ES-I3 (cell line): ENCODE data around the gene METTL2B.
"Not testable (repeated sequence)": the region's sequence is repeated elsewhere in the genome, so short reads cannot be mapped to it uniquely, and the experiment has no call there.

Source experiments
- H3K36me3 ChIP-seq: 2 replicates; pipeline ENCODE4 v1.6.1; 2013; ENCODE audit warnings: mild to moderate bottlenecking, low read length, control low read depth, moderate library complexity; ENCODE audit not compliant: insufficient read depth
- H3K4me1 ChIP-seq: 2 replicates; pipeline ENCODE4 v1.6.1; 2013; ENCODE audit warnings: mild to moderate bottlenecking, control low read depth, low read length; ENCODE audit not compliant: insufficient read depth
- H3K9ac ChIP-seq: 2 replicates; pipeline ENCODE4 v1.6.1; 2013; ENCODE audit warnings: low read depth, mild to moderate bottlenecking, low read length, moderate library complexity
- H3K9me3 ChIP-seq: 2 replicates; pipeline ENCODE4 v1.6.1; 2013; ENCODE audit warnings: mild to moderate bottlenecking, low read length, moderate library complexity; ENCODE audit not compliant: control insufficient read depth, insufficient read depth

The METTL2B gene

DNA sequence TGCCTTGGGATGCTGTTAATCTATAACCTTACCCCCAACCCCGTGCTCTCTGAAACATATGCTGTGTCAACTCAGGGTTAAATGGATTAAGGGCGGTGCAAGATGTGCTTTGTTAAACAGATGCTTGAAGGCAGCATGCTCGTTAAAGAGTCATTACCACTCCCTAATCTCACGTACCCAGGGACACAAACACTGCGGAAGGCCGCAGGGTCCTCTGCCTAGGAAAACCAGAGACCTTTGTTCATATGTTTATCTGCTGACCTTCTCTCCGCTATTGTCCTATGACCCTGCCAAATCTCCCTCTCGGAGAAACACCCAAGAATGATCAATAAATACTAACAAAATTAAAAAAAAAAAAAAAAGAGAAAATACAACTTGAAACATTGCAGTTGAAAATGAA, 12.6 kb upstream of the METTL2B start:
- H3K36me3 ChIP-seq, H3K9me3 ChIP-seq, H3K9ac ChIP-seq, H3K4me1 ChIP-seq: not testable (repeated sequence)

DNA sequence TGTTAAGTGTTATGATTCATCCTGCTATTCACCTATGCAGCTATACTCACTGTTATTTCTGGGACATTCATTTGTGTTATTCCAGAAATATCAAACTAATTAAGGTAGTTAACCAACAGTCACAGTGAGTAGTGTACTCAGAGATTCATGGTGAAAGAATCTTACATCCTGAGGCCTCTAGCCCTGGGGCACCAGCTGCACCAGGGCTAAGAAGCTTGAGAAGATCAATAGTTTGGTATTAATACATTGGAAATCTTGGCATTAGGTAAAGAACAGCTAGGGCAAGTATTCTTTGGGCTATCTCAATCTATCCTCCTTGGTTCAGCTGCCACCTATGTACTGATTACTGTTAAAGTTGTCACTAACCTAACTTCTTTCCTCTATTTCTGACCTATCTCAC, 9.7 kb upstream of the METTL2B start:
- H3K9me3 ChIP-seq, H3K4me1 ChIP-seq, H3K36me3 ChIP-seq, H3K9ac ChIP-seq: not testable (repeated sequence)

DNA sequence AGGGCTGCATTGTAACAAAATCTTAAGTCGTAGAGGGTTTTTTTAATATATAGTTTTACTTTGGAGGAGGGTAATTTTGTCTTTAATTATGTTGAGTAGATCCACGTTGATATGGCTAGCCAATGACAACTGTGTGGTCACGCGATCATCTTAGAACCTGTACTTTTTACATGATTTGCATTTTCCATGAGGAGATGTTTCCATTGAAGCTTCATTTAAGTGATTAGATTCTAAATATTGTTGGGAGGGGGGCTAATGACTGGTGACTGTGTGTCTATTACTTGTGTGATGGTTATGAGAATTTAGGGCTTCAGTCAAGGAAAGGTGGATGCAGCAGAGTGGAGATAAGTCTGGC, 765 bp downstream of the METTL2B start:
- H3K4me1 ChIP-seq, H3K9me3 ChIP-seq, H3K36me3 ChIP-seq: not testable (repeated sequence)
- peak overlapping the region; percentile 63; the same call in 1 of the 2 replicates for H3K9ac ChIP-seq

DNA sequence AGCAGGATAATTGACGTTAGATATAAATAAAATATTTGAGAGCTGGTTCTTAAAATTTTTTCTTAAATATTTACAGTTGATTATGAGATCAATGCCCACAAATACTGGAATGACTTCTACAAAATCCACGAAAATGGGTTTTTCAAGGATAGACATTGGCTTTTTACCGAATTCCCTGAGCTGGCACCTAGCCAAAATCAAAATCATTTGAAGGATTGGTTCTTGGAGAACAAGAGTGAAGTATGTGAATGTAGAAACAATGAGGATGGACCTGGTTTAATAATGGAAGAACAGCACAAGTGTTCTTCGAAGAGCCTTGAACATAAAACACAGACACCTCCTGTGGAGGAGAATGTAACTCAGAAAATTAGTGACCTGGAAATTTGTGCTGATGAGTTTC, 2.5 kb downstream of the METTL2B start:
- H3K4me1 ChIP-seq, H3K9ac ChIP-seq, H3K9me3 ChIP-seq, H3K36me3 ChIP-seq: not testable (repeated sequence)

DNA sequence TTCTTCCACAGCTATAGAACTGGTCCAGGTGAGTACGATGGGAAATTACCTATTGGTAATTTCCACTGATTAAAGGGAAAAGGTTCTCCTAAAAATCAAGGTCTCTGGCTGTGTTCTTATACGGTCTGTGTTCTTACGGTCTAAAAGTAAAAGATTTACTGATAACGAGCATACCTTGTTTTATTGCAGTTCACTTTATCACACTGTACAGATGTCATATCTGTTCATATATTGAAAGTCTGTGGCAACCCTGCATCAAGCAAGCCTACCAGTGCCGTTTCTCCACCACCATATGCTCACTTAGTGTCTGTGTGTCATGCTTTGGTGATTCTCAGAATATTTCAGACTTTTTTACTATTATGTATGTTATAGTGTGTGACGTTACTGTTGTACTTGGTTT, 11.6 kb downstream of the METTL2B start:
- H3K36me3 ChIP-seq, H3K9me3 ChIP-seq, H3K4me1 ChIP-seq: not testable (repeated sequence)

DNA sequence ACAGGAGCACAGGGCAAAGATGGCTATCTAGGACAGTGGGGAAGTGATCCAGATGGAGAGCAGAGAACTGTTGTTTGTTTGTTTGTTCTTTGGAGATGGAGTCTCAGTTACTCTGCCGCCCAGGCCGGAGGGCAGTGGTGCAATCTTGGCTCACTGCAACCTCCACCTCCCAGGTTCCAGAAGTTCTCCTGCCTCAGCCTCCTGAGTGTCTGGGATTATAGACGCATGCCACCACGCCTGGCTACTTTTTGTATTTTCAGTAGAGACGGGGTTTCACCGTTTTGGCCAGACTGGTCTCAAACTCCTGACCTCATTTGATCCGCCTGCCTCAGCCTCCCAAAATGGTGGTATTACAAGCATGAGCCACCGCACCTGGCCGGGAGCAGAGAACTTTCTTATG, 20.9 kb downstream of the METTL2B start:
- H3K4me1 ChIP-seq: no peaks in the 10 kb centered on the region
- H3K9ac ChIP-seq: no peak overlapping the region
- H3K9me3 ChIP-seq: no peaks in the 10 kb centered on the region
- H3K36me3 ChIP-seq: peaks cover 6% of the 10 kb centered on the region

More for the DNA sequence above, 11.6 kb downstream of the METTL2B start:
- not testable (repeated sequence) for H3K9ac ChIP-seq

DNA sequence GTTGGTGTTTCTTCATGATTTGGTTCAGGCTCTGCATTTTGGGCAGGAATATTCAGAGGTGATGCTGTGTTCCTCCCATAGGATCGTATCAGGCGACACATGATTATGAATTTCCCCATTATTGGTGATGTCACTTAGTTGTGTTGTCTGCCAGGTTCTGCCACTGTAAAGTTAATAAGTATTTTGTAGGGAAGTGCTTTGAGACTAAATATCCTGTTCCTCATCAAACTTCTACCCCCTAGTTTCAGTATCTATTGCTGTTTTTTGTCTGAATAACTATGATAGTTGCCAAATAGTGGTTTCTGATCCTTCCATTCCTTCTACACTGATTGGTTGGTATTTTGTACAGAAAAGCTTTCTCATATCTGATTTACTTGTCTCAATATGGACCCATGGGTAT, 28.9 kb downstream of the METTL2B start:
- H3K9me3 ChIP-seq, H3K36me3 ChIP-seq, H3K9ac ChIP-seq, H3K4me1 ChIP-seq: not testable (repeated sequence)

DNA sequence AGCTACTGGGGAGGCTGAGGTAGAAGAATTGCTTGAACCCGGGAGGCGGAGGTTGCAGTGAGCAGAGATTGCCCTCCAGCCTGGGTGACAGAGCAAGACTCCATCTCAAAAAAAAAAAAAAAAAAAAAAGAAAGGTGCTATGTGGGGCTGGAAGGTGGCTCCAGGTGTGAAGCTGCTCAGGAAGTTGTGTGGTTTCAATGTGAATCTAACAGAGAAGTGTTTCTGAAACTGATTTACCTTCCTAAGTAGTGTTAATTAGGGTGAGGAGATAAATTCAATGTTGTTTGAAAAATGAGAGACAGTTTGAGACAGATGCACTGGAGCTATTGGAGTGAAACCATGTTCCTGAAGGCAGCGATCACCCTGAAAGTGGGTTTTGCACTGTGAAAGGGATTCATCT, 30.3 kb downstream of the METTL2B start:
- H3K36me3 ChIP-seq, H3K9ac ChIP-seq, H3K4me1 ChIP-seq, H3K9me3 ChIP-seq: not testable (repeated sequence)

DNA sequence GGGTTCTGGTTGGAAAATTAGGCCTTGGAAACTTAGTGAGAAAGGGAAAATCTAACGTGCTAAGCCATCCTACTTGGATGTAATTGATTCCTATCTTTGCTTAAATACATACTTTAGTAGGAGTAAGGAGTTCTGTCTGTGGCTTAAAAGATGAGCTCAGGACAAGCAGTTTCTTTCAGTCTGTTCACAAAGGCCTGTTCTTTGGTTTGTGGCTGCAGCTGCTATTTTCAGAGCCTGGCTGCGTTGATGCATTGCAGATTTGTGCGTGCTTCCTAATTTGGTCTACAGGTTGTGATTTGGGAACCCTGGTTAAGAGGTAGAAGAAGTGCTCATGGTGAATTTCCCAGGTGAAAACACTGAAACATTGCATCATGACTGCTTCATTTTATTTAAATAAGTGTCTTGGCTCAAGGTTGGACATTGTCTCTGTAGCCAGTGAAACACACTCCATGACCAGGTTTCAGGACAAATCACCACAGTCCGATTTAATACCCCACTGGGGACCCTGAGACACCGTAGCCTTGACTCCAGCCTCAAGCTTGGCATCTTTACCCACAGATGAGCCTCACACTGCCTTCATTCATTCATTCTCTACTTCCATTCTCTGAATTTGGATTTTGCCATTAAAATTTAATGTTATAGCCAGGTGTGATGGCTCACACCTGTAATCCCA, 30.9 kb downstream of the METTL2B start:
- H3K9me3 ChIP-seq, H3K4me1 ChIP-seq, H3K9ac ChIP-seq, H3K36me3 ChIP-seq: not testable (repeated sequence)

DNA sequence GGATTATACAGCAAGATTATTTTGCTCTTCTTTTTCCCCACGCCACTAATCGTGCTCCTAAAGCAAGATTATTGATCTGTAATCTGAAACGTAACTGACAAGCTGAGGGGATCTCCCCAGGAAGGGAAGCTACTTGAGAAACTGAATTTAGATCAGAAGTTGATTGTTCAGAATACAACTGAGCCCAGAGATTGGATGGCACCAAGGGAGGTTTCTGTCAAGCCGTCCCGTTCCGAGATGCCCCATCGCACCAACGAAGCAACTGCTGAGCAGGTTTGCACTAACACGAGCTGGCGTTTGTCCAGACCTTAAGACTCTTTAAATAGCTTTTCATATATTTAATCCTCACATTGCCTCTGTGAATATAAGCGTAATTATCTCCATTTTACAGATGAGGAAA, 35.1 kb downstream of the METTL2B start:
- not testable (repeated sequence) for H3K4me1 ChIP-seq, H3K9ac ChIP-seq, H3K9me3 ChIP-seq, H3K36me3 ChIP-seq

DNA sequence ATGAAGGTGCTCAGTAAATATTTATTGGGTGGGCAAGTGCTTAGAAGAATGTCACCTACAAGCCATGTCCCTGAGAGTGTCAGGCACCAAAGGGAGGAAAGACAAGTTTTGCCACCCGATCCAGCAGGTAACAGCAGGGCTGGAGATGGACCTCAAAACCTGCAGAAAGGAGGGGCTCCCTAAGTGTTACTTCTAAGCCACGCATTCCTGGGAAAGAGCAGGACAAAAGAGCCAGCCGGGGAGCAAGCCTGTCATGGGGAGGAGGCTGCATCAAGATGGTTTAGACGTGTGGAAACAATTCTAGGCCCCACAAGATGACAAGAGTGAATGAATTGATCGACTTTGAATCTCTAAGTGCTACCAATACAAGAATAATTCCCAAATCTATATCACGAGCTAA, 38.7 kb downstream of the METTL2B start:
- H3K9ac ChIP-seq, H3K9me3 ChIP-seq, H3K36me3 ChIP-seq, H3K4me1 ChIP-seq: not testable (repeated sequence)

DNA sequence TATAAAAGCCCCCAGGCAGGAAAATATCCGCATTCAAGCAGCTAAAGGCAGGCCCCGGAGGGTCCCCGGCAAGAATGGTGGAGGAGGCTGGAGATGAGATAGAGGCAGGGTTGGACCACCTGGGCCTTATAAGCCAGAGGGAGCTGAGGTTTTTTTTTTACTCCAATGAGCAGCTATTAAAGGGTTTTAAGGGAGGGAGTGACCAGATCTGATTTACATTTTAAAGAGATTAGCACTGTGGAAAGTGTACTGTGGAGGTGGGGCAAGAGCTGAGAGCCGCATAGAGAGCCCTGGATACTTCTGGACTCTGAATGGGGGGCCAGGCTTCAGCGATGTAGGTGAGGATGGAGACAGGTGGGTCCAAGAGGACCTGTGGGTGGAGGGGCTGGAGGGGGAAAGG, 40.5 kb downstream of the METTL2B start:
- H3K4me1 ChIP-seq, H3K36me3 ChIP-seq, H3K9ac ChIP-seq, H3K9me3 ChIP-seq: not testable (repeated sequence)

DNA sequence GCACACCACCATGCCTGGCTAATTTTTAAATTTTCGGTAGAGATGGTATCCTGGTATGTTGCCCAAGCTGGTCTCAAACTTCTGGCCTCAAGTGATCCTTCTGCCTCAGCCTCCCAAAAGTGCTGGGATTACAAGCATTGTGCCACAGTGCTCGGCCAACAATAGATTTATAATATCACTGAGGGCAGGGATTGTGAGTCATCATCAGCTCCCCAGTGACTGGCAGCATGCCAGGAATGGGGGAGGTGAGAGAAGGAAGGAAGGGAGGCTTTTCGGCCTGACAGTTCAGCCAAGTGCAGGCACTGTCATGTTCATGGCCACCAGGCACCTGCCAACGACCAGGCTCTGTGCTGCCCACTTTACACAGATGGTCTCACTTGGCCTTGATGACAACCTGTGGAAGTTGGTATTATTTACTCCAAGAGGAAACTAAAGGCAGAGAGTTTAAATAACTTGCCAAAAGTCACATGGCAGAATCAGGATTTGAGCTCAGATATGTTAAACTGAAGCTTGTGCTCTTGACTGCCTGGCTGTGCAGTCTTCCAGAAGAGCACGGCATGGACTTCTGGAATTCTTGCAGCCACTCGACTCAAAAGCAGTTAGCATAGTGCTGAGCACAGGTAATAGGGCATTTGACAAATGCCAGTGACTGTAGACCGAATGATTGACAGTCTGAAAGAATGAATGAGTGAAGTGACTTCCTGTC, 46.8 kb downstream of the METTL2B start:
- not testable (repeated sequence) for H3K9me3 ChIP-seq, H3K9ac ChIP-seq, H3K36me3 ChIP-seq
- peaks cover 11% of the 10 kb centered on the region; the same call in 1 of the 2 replicates for H3K4me1 ChIP-seq

DNA sequence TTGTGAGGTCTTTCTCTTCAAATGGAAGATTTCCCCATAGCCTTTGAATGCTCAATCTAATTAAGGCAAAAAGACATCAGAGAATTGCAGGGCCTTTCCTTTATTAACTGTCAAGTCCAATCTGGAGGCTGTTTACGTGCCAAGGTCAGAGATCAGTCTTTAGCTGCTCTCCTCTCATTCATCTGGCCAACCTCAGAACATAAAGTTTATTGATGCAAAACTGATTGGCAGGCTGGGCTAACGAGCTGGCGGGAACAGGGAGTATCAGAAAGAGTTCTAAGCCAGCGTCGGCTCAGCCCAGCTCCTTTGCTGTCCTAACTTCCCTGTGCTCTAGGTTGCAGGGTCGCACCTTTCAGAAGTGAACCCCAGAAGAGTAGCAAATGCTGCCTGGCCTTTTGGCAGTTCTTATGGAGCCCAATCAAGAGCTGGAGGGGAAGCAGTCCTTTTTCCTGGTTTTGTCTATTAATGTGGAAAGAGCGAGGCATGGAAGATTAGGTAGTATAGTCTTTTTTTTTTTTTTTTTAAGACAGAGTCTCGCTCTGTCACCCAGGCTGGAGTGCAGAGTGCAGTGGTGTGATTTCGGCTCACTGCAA, 47.5 kb downstream of the METTL2B start:
- H3K36me3 ChIP-seq, H3K9ac ChIP-seq, H3K9me3 ChIP-seq: not testable (repeated sequence)
- H3K4me1 ChIP-seq: peaks cover 11% of the 10 kb centered on the region; the same call in 1 of the 2 replicates

DNA sequence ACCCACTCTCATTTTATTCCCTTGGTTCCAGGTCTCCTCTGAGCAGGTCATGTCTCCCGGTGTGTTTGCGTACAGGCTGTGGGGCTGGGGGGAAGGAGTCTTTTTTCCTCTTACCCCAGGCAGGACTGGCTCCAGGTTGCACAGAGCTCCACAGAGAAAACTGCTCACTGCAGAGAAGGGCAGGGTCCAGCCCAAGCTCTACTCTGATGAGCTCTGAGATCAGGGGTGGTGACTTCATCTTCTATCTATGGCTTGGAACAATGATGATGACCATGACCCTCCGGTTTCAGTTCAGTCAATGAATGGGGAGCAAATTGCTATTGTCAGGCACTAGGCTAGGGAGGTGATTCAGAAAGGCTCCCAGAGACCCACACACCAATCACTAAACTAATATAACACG, 49.0 kb downstream of the METTL2B start:
- not testable (repeated sequence) for H3K36me3 ChIP-seq, H3K9me3 ChIP-seq, H3K9ac ChIP-seq
- H3K4me1 ChIP-seq: peaks cover 11% of the 10 kb centered on the region; the same call in 1 of the 2 replicates
